Posterior cingulate gyrus (tissue), 11 donors: Measurements from ENCODE around the gene AMDHD1.
A peak's percentile ranks its signal among the peaks of the same experiment; 100 is the strongest.
"Not testable (repeated sequence)": the region's sequence is repeated elsewhere in the genome, so short reads cannot be mapped to it uniquely, and the experiment has no call there.

ENCODE experiments used
- DNase-seq, 10 donors: peaks; one replicate each; pipeline versions ENCODE4 v3.0.0 to v3.0.0-alpha.2; 2020 to 2021; ENCODE audit warnings: mixed read lengths in 3 of 10
- intact Hi-C: fragments of 100-400 bp; cut with DNase I; formaldehyde crosslinking; loops from one replicate; pipeline ENCODE4 v1.15.1; 2023

AMDHD1 gene

DNA sequence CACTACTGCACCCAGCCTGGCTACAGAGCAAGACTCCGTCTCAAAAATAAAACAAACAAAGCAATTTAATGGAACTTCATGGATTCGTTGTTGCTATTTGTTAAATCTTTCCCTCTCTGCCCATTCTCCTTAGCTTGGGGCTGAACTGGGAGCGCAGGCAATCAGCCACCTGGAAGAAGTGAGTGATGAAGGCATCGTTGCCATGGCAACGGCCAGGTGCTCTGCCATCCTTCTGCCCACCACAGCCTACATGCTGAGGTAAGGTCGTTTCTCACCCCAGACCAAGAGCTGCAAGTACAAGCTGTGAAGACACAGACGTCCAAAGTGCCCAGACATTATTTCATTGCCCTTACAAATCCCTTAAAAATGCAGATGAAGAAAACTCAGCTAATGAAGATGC is 19.1 kb downstream of the AMDHD1 start:
- peak in 1 of 10 donors; percentile 43 for DNase-seq
- intact Hi-C loops, result no loop called here

DNA sequence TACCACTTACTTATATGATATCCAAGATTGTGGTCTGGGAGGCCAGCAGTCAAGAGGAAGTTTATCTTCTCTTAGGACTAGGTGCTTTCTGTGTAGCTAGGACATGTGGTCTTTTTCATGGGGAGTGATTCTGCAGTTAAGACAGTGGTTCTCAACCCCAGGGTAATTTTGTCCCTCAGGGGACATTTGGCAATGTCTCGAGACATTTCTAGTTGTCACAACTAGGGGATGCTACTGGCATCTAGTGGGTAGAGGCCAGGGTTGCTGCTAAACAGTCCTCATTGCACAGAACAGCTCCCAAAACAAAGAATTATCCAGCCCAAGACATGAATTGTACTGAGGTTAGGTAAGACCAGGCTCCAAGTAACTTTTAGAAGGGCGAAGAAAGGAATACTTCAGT is 20.0 kb downstream of the AMDHD1 start:
- DNase-seq, result no peak
- intact Hi-C loops, result no loop called here

DNA sequence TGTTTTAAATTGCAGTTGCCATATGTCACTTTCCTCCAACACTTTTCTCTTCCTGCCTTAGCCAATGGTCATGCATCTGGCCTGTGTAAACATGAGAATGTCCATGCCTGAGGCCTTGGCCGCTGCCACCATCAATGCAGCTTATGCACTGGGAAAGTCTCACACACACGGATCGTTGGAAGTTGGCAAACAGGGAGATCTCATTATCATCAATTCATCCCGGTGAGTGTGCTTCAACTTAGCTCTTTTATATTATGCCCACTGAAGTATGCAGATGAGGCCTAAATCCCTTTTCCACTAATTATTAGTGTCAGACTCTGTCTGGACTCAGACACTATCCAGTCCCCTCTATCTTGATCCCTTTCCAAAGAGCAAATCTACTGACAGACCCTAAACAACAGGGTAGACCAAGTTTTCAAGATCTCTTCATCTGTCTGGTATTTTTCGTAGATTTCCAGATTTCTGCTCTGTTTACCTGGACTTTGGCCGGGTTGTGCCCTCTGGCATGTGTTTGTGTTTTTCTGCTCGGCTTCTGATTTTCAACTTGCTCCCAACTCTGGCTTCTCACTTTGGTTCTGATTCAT is 23.2 kb downstream of the AMDHD1 start:
- DNase-seq, result no peak
- intact Hi-C loops, result no loop called here

DNA sequence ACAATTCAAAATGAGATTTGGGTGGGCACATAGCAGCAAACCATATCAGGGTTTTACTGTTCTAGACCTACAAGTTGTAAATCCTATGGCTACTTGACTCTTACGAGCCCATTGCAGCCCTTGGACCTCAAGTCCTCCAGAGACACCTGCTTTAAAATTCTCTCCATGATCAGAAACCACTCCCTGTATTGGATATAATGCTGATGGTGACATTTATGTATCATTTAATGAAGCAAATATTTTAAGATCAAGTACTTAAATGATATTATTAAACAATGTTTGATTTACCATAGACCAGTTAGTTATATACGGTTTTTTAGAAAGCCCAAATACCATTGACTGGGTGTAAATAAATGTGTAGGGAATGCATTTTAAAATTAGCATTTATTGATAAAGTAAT is 24.2 kb downstream of the AMDHD1 start:
- intact Hi-C loops, result no loop called here
- no peak for DNase-seq

DNA sequence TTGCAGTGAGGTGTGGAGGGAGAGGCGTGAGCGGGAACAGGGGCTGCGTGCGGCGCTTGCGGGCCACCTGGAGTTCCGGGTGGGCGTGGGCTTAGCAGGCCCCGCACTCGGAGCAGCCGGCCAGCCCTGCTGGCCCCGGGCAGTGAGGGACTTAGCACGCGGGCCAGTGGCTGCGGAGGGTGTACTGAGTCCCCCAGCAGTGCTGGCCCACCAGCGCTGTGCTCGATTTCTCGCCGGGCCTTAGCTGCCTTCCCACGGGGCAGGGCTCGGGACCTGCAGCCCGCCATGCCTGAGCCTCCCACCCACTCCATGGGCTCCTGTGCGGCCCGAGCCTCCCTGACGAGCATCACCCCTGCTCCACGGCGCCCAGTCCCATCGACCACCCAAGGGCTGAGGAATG is 26.0 kb downstream of the AMDHD1 start:
- intact Hi-C loops, result not testable (repeated sequence)
- peak in 1 of 10 donors; percentile 40 for DNase-seq

DNA sequence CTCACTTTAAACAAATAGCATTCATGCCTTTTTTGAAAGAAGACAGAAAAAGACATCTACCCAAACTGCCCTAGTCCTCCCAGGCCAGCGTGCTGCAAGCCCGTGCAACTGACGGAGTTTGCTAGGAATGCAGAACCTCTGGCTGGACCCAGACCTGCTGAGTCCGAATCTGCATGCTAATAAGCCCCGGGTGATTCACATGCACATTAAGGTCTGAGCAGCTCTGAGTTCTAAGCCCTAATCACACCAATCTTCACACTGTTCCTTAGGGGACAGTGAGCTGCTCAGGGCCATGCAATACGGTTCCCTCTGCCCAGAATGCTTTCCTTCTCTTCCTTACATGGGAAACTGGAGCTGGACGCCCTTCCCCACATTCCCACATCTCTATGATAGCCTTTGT is 27.8 kb downstream of the AMDHD1 start:
- no peak for DNase-seq
- intact Hi-C loops, result no loop called here

DNA sequence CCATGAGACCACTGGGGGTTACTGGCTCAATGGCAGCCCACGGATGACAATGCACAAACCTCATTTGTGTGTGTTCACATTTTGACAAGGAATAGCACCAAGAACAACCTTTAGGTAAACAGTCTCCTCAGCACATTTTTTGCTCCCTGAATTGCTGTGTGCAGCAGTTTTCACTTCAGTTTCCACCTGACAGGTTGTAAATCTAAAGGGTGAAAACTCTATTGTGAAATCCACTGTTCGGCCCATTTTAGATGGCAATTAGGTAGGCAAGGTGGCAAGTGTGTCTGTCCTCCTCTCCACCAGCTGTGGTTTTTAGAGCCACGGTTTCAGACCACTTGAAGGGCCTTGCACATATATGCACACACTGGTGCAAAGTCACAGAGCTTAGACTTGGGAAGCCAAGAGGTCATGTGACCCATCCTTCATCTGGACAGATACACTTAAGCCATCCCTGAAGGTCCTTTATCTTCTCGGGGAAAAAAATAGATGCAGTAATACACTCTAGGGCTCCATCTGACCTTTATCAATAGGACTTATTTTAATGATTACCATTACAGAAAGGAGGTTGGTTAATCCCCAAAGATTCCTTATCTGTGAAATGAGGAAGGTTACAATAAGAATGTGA is 29.8 kb downstream of the AMDHD1 start:
- no peak for DNase-seq
- intact Hi-C loops, result no loop called here

DNA sequence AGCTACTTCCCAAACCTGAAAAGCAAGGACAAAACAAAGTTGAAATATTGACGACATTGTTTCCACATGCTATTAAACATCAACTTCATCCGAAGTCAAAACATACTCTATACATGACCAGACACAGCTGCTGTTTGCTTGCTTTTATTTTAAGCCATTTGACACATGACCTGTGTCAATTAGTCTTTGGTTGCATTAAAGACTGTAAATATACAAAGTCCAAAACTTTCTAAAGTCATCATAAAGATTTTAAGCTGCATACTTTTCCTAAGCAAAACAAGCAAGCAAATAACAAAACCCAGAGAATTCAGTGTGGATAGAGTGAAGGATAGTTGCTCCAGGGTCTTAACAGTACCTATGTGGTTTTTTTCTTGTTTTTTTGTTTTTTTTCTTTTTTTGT is 31.2 kb downstream of the AMDHD1 start:
- no peak for DNase-seq
- intact Hi-C loops, result no loop called here

DNA sequence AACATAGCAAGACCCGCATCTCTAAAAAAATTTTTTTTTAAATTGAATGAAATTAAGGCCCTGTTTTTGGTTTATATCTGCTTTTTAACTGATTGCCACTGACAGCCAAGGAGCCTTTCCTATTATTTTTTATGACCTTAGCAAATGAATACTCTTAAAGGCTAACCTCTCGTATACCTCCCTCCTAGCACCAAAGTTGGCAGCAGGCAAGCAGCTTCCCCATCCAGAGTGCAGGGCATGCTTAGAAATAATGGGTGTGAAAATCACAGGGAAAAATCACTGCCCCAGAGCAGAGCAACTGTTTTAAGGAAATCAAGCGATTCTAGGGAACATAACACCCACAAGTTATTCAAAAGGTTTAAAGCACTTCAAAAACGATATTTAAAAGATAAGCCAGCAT is 32.4 kb downstream of the AMDHD1 start:
- intact Hi-C loops, result no loop called here
- DNase-seq, result no peak

DNA sequence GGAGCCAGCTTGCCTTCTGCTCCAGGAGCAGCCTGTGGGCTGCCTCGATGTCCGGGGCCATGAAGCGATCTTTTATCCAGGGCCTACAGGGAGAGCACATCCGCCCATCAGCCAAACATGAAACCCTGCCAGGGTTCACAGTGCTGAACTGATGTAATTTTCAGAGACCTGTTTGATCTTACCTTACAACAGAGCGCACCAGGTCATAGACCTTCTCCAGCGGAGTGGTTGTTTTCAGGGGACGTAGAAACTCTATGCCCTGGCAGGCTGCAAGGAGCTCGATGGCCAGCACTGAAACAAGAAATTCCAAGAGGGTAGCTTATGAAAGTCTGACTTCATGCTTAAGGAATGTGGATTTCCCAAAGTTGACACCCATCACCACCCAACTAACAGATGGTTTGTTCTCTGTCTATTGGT is 33.3 kb downstream of the AMDHD1 start:
- DNase-seq, result no peak
- intact Hi-C loops, result no loop called here

DNA sequence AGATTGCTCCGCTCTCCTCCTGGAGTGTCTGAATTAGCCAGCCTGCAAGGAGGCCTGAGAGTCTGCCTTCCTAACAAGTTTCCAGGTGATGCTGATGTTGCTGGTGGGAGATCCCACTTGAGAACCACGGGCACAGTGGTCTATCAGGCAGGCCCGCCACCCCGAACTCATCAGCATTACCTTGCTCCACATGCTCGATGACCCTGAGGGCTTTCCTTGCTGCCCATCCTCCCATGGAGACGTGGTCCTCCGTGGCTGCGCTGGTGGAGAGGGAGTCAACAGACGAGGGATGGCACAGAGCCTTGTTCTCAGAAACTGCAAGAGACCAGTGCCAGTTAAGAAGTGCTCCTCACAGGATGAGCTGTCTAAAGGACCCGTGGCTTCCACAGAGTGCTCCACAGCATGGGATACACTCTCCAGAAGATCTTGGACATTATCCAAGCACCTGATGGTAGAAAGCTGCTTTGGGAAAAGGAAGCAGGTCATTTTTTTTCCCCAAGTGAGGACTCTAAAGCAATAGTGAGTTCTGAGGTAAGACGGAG is 34.7 kb downstream of the AMDHD1 start:
- DNase-seq, result peak in 1 of 10 donors; percentile 66
- intact Hi-C loops, result no loop called here

DNA sequence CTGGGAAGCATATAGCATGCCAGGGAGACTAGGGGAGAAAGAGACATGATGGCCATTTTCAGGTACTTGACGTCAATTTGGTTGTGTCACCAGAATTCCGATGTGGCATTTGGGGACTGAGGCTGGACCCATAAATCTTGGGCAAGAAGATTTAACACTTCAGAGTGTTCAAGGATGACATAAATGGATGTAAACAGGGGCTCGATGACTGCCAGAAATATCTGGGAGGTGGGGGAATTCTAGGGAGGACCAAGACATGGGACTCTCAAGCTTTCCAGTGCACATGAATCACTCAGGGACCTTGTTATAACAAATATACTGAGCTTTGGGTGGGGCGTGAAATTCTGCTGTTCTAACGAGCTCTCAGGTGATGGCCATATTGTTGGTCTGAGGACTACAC is 35.2 kb downstream of the AMDHD1 start:
- DNase-seq, result no peak
- intact Hi-C loops, result no loop called here

DNA sequence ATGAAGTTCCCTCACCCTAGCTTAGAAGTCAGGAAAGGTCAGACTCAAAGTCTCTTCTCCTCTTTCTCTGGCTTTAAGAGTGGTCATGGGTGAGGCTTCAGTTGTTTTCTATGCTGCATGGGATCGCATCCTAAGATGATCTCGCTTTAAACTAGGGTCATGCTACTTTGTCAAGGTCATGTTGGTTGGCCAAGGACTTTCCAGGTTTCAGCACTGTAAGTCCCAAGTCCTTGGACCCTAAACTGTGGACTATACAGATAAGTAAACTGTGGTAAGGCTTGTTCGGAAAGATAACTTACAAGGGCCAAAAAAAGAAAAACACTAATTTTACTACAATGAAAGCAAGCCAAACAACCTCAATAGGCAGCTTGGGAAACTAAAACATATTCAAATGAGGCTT is 35.6 kb downstream of the AMDHD1 start:
- intact Hi-C loops, result no loop called here
- no peak for DNase-seq

DNA sequence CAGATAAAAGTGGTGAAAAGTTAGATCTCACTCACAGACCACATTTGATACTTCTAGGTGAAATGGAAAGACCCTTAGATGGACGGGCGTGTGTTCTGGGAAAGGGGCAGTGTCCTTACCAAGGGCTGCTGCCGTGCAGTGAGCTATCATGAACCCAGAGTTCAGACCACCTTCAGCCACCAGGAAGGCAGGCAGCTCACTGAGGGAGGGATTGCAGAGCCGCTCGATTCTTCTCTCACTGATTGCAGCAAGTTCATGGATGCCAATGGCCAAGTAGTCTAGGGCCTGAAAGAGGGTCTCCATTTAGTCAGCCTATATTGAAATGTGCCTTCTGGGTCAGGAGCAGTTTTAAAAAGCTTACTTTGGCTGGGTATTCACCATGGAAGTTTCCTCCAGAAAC is 37.3 kb downstream of the AMDHD1 start:
- no peak for DNase-seq
- intact Hi-C loops, result no loop called here

DNA sequence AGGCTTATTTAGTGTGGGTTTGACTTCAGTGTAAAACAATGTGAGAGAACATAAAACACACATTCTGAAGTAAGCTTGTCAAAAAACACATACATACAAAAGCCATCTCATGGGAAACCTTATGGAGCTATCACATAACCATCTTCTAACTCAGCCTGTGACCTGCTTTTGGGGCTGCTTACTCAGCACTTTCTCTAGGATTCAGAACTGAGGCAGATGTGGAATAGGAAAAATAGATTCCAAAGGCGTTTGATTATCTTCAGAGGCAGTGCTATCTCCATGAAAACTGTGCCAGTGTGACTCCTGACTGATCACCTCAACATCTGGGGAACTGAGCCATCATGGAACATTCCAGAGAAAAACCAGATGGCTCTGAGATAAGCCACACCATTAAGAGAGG is 39.5 kb downstream of the AMDHD1 start:
- intact Hi-C loops, result no loop called here
- DNase-seq, result no peak

DNA sequence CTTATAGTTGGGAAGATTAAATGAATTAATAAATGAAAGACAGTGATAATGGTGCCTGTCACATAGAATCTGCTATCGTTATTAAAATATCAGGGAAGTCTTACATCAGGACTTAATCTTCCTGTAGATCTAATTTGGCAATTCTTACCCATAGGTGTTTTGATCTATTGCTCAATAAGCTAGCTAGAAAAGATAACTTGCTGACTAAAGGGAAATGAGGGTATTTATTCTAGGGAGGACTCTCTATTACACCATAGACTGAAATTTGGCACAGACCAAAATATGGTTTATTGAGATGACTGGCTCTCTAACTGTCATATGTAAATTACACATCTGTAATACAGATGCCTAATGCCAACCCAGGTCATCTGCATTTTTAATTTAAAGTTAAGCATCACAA is 41.6 kb downstream of the AMDHD1 start:
- DNase-seq, result no peak
- intact Hi-C loops, result no loop called here

DNA sequence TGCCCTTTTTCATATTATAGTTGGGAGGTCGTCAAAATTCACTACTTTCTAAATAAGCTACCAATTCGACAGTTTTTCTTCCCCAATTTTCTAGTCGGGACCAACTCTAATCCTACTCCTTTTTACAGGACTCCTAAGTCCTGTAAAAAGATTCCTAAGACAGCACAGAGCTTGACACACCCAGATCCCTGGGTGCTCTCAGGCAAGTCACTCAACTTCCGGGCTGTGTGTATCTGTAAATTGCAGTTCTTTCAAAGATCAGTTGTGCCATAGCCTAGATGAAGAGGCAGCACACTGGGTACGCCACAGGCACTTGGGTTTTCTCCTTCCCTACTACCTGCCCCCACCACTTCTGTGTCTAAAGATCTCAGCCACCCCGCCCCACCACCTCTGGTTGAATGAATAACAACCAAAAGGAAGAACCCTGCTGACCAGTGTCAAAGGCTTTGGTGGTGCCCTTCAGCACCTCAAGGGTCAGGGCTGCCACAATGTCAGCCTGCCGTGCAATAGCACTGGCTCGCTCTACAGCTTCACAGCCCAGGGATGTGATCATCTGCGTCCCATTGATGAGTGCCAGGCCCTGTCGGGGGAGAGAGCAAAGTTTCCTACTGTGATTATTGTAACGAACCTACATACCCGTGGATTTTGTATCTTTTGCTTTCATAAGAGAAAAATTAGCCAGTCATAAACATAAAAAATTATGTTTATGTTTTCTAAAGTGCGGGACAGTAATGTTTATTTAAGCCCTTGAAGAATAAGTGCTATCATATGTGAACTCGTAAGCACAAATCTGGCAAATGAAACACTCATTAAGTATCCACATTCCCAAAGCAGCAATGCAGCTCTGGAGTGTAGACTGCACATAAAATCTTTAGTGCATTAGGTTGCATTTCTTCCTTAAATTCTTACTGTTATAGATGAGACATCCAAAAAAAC is 43.8 kb downstream of the AMDHD1 start:
- intact Hi-C loops, result no loop called here
- DNase-seq, result no peak

DNA sequence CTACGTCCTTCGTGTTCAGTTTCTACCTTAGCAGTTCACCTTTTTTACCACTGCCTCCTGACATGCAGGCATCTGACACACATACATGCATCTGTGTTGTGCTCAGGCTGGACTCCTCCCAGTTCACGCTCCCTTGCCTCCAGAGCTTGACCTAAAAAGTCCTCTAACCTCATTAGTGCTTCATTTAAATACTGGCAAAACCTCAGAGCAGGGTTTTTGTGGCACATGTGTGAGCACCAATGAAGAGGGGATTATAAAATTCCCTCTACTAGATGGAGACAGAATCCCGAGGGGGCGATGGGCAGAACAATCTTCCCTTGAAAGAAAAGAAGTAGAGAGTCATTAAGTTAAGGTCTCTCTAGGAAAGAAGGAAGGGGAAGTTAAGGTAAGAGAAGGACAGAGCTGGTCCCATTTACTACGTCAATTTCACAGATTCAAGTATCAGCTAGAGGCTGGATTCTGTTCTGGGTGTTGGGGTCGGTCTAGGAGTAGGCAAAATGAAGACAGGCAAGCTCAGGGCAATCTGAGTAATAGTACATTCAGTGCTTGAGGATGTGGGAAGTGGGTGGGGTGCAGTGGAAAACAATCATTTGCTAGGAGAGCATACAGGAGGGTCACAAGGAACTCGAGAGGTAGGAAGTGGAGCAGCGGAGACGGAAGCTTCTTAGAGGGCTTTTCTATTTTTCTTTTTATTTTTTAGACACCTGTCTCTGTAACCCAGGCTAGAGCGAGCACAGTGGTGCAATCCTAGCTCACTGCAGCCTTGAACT is 45.6 kb downstream of the AMDHD1 start:
- intact Hi-C loops, result no loop called here
- no peak for DNase-seq

DNA sequence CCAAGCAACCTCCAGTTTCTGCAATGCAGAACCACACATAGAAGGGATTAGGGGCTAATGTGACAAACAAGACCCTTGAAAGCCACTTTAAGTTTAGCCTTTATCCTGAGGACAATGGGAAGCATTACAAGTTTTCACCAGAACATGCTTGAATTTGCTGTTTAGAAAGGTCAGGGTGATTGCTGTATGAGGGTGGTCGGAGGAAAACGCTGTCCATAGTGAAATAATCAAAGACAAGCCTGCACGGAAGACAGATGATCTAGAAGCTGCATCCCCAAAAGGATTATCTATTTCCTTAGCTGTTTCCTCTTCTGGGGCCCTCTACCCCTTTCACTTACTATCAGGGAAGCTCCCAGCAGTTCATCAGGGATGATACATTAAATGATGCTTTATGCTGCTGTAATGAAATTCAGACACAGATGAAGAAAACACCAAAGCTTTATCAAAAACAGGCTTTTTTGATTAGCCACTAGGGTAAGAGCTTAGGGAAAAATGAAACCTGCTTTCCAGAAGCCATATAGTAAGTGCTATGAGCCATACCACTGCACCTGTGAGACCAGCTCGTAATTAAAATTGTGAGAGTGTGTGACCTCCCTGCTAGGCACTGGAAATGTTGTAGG is 46.5 kb downstream of the AMDHD1 start:
- no peak for DNase-seq
- intact Hi-C loops, result no loop called here

DNA sequence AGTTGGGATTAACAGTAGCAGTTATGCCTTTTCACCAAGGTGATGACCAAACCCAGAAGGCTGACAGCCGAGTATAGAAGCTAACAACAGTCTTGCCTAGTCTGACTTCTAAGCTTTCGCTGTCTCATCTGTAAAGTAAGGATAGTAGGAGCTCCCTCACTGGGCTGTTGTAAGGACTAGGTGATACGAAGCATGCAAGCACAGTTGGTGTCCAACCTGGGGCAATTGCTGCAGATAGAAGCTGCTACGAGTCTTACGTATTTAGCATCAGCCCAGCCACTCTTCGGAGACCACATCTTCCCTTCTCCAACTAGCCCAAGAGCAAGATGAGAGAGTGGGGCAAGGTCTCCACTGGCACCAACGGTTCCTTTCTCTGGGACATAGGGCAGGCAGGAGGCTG is 47.0 kb downstream of the AMDHD1 start:
- intact Hi-C loops, result no loop called here
- DNase-seq, result no peak
